B cell (primary cell): Measurements from ENCODE around the gene KRT4. TPM values are rescaled to one million over a fixed set of nuclear protein-coding genes. Genes with fewer than 3 reads are reported as not detected.
"Not testable (repeated sequence)": the region's sequence is repeated elsewhere in the genome, so short reads cannot be mapped to it uniquely, and the experiment has no call there.

Source experiments
- ATAC-seq: fragments of 200-7000 bp; cut with Tn5 transposase; one replicate; pipeline ENCODE4 v1.10.0; 2021; ENCODE audit warnings: low read depth, mild to moderate bottlenecking, moderate number of reproducible peaks, moderate library complexity
- CTCF ChIA-PET: fragments of 350-600 bp; sonication (Branson Sonifier 250); formaldehyde crosslinking; loops from one replicate; lab custom pipeline; 2021; ENCODE audit warnings: antibody characterized with exemption, inconsistent platforms; lab: Charles Lee
- POLR2A ChIA-PET: fragments of 350-600 bp; sonication (Branson Sonifier 250); formaldehyde crosslinking; loops from one replicate; lab custom pipeline; 2021; ENCODE audit warnings: antibody characterized with exemption; lab: Charles Lee
- DNase-seq: peaks from one replicate; pipeline ENCODE4 v3.0.0; 2013
- H2AFZ ChIP-seq: 2 replicates; pipeline ENCODE4 v1.6.1; 2012; ENCODE audit warnings: mild to moderate bottlenecking, low read depth, low read length; ENCODE audit not compliant: insufficient read depth, poor library complexity, severe bottlenecking
- H3K27ac ChIP-seq, 2 donors: 1 replicate in 1 of 2; 2 replicates in 1 of 2; pipeline ENCODE4 v1.5.1; 2012 to 2013; ENCODE audit warnings: low read length in 2 of 2, mild to moderate bottlenecking in 2 of 2, moderate library complexity in 1 of 2
- H3K27me3 ChIP-seq, 4 experiments: fragments of 200-600 bp in 1 of 4; sonication (generic) in 1 of 4; replicated peaks in 1 of 4; 1 replicate in 2 of 4; 2 replicates in 2 of 4; pipeline versions ENCODE4 v1.6.1 to v1.7.0; 2013 to 2016; ENCODE audit warnings: low read length in 3 of 4, mild to moderate bottlenecking in 2 of 4, mixed read lengths in 1 of 4, moderate library complexity in 1 of 4; ENCODE audit not compliant: insufficient read depth in 4 of 4, control insufficient read depth in 3 of 4; ENCODE audit errors: control extremely low read depth in 1 of 4
- H3K36me3 ChIP-seq, 2 experiments: replicated peaks in 1 of 2; 1 replicate in 1 of 2; 2 replicates in 1 of 2; pipeline versions ENCODE4 v1.6.1 to v1.7.1; 2013; ENCODE audit warnings: low read length in 1 of 2; ENCODE audit not compliant: insufficient read depth in 2 of 2, control insufficient read depth in 1 of 2; ENCODE audit errors: control extremely low read depth in 1 of 2, extremely low read depth in 1 of 2
- H3K4me1 ChIP-seq, 2 donors: fragments of 200-600 bp in 1 of 2; sonication (generic) in 1 of 2; 1 replicate in 1 of 2; 2 replicates in 1 of 2; pipeline versions ENCODE4 v1.5.1 to v1.6.1; 2013 to 2017; ENCODE audit warnings: low read length in 2 of 2; ENCODE audit not compliant: control insufficient read depth in 2 of 2, insufficient read depth in 2 of 2
- H3K4me2 ChIP-seq: replicated peaks from 2 replicates; pipeline ENCODE3; 2012; ENCODE audit warnings: mild to moderate bottlenecking, low read depth, low read length; ENCODE audit not compliant: poor library complexity, severe bottlenecking
- H3K4me3 ChIP-seq, 5 experiments: fragments of 200-600 bp in 1 of 5; sonication (generic) in 1 of 5; 1 replicate in 3 of 5; 2 replicates in 2 of 5; pipeline versions ENCODE4 v1.5.1 to v1.7.0; 2011 to 2016; ENCODE audit warnings: low read length in 4 of 5, mild to moderate bottlenecking in 4 of 5, low read depth in 2 of 5, control low read depth in 1 of 5, moderate library complexity in 1 of 5; ENCODE audit not compliant: insufficient read depth in 1 of 5; ENCODE audit errors: control extremely low read depth in 1 of 5, extremely low read depth in 1 of 5
- H3K79me2 ChIP-seq: fragments of 200-600 bp; sonication (generic); one replicate; pipeline ENCODE4 v1.6.0; 2016; ENCODE audit warnings: low read length; ENCODE audit not compliant: control insufficient read depth, insufficient read depth
- H3K9ac ChIP-seq: fragments of 200-600 bp; sonication (generic); 2 replicates; pipeline ENCODE4 v1.6.1; 2017; ENCODE audit warnings: mild to moderate bottlenecking, low read length, moderate library complexity
- H3K9me3 ChIP-seq, 3 donors: one replicate each; pipeline versions ENCODE4 v1.6.1 to v1.7.1; 2013; ENCODE audit warnings: low read length in 2 of 3; ENCODE audit not compliant: control insufficient read depth in 2 of 3, insufficient read depth in 1 of 3; ENCODE audit errors: control extremely low read depth in 1 of 3
- H4K20me1 ChIP-seq: 2 replicates; pipeline ENCODE4 v1.6.0; 2012; ENCODE audit warnings: mild to moderate bottlenecking, low read length; ENCODE audit not compliant: insufficient read depth, control insufficient read depth, poor library complexity, severe bottlenecking
- H3K27ac Mint-ChIP-seq: one replicate; pipeline ENCODE4 v1.8.0; 2021; ENCODE audit warnings: mixed read lengths
- H3K27me3 Mint-ChIP-seq: one replicate; pipeline ENCODE4 v1.8.0; 2021; ENCODE audit warnings: mixed read lengths
- H3K4me1 Mint-ChIP-seq: one replicate; pipeline ENCODE4 v1.8.0; 2021; ENCODE audit warnings: mixed read lengths
- H3K4me3 Mint-ChIP-seq: one replicate; pipeline ENCODE4 v1.8.0; 2021; ENCODE audit warnings: mixed read lengths
- H3K9me3 Mint-ChIP-seq: one replicate; pipeline ENCODE4 v1.8.0; 2022; ENCODE audit warnings: mixed read lengths; ENCODE audit not compliant: insufficient read depth
- CTCF ChIP-seq: fragments of 200-600 bp; IDR thresholded peaks from one replicate; pipeline ENCODE4 v1.8.0; 2022; ENCODE audit warnings: antibody characterized with exemption, mild to moderate bottlenecking
- EZH2 ChIP-seq: IDR thresholded peaks from 2 replicates; pipeline ENCODE4 v1.6.1; 2012; ENCODE audit warnings: borderline replicate concordance, low read depth, mild to moderate bottlenecking, moderate library complexity, low read length; ENCODE audit not compliant: insufficient read depth, poor library complexity, severe bottlenecking
- WGBS: methylation state at CpG from one replicate; pipeline ENCODE4 v1.1.5; 2013; ENCODE audit warnings: missing lambda C conversion rate; ENCODE audit not compliant: insufficient coverage; 5-methylcytosine and 5-hydroxymethylcytosine counted together
- intact Hi-C: fragments of 100-400 bp; cut with micrococcal nuclease; formaldehyde crosslinking; loops from one replicate; pipeline ENCODE4 v1.10.0; 2022
- polyA plus RNA-seq: library from polyadenylated mRNA; depleted of rRNA; stranded (reverse); fragments of >200 nt; gene quantifications from 2 replicates; pipeline ENCODE4 v1.2.3, GENCODE V29; 2012
- total RNA-seq, 2 donors: library from RNA; stranded (reverse); fragments of 120-200 nt in 1 of 2; gene quantifications; 1 replicate in 1 of 2; 2 replicates in 1 of 2; pipeline versions ENCODE4 v1.2.3 to v1.2.4, GENCODE V29; 2013 to 2022

KRT4 gene
- total and polyA plus RNA-seq, 2 donors (not counting 1 experiment from before 2014, with no cell fraction given), result not detected

GRCh38 chr12:52857500-52857899 lies 43.6 kb upstream of the KRT4 start:
- no peak overlapping the region for H3K27ac Mint-ChIP-seq
- H2AFZ ChIP-seq, result no peak overlapping the region
- no peaks in the 10 kb centered on the region for H3K4me1 Mint-ChIP-seq
- TF ChIP-seq EZH2 (no peak), CTCF (no peak)
- H3K27ac ChIP-seq, result no peak overlapping the region
- H3K9me3 Mint-ChIP-seq, result no peaks in the 10 kb centered on the region
- no peak overlapping the region for H3K4me3 ChIP-seq
- H3K9ac ChIP-seq, result no peak overlapping the region
- no peaks in the 10 kb centered on the region for H3K36me3 ChIP-seq
- H3K9me3 ChIP-seq, result no peaks in the 10 kb centered on the region
- WGBS, result 100% methylated on average over 1 of the region's 3 CpGs
- H3K4me2 ChIP-seq, result no peak overlapping the region
- ATAC-seq (no peak), DNase-seq (no peak)
- H3K27me3 Mint-ChIP-seq, result peaks cover 28% of the 10 kb centered on the region
- peaks cover 0 to 2% (median 0%) of the 10 kb centered on the region in 4 experiments for H3K27me3 ChIP-seq
- CTCF ChIA-PET, result no interaction called here
- POLR2A ChIA-PET, result no interaction called here
- H3K4me1 ChIP-seq, result no peaks in the 10 kb centered on the region
- intact Hi-C loops, result no loop called here
- H3K4me3 Mint-ChIP-seq, result no peak overlapping the region
- no peaks in the 10 kb centered on the region for H4K20me1 ChIP-seq
- H3K79me2 ChIP-seq, result no peaks in the 10 kb centered on the region

GRCh38 chr12:52856787-52857186 lies 42.9 kb upstream of the KRT4 start:
- peaks cover 28% of the 10 kb centered on the region for H3K27me3 Mint-ChIP-seq

GRCh38 chr12:52856077-52856476 lies 42.2 kb upstream of the KRT4 start:
- H3K79me2 ChIP-seq, H2AFZ ChIP-seq, H3K9ac ChIP-seq, H3K4me3 Mint-ChIP-seq, H3K9me3 Mint-ChIP-seq, H3K36me3 ChIP-seq, H3K4me2 ChIP-seq, POLR2A ChIA-PET, ATAC-seq, H3K27ac Mint-ChIP-seq, H3K4me1 Mint-ChIP-seq, H3K27ac ChIP-seq, DNase-seq, H4K20me1 ChIP-seq, H3K4me1 ChIP-seq, intact Hi-C loops, H3K27me3 ChIP-seq, CTCF ChIA-PET, H3K9me3 ChIP-seq, H3K4me3 ChIP-seq: not testable (repeated sequence)
- WGBS, result no CpG with 5 or more reads among the region's 2 CpGs
- H3K27me3 Mint-ChIP-seq, result peaks cover 28% of the 10 kb centered on the region

More at GRCh38 chr12:52856787-52857186, 42.9 kb upstream of the KRT4 start:
- H3K27me3 ChIP-seq, result peaks cover 0 to 2% (median 0%) of the 10 kb centered on the region in 4 experiments
- no peaks in the 10 kb centered on the region for H4K20me1 ChIP-seq
- CTCF ChIA-PET, result no interaction called here
- H2AFZ ChIP-seq, result no peak overlapping the region
- no peak overlapping the region for H3K4me3 ChIP-seq
- H3K27ac Mint-ChIP-seq, result no peak overlapping the region
- WGBS, result 90% methylated on average over 2 of the region's 3 CpGs
- H3K9me3 Mint-ChIP-seq, result no peaks in the 10 kb centered on the region
- no peak for ATAC-seq
- H3K27ac ChIP-seq, result no peak overlapping the region
- POLR2A ChIA-PET, result no interaction called here
- no peaks in the 10 kb centered on the region for H3K79me2 ChIP-seq
- H3K9me3 ChIP-seq, result no peaks in the 10 kb centered on the region
- no peaks in the 10 kb centered on the region for H3K4me1 Mint-ChIP-seq
- no peak for TF ChIP-seq CTCF
- DNase-seq, result no peak
- H3K36me3 ChIP-seq, result no peaks in the 10 kb centered on the region
- H3K9ac ChIP-seq, result no peak overlapping the region
- H3K4me3 Mint-ChIP-seq, result no peak overlapping the region
- intact Hi-C loops, result no loop called here
- no peak overlapping the region for H3K4me2 ChIP-seq
- H3K4me1 ChIP-seq, result no peaks in the 10 kb centered on the region
